Activated T-cell treated with anti-CD3 and anti-CD28 coated beads for 48 hours (primary cell): ENCODE measurements around the gene ANKRD2.
"Not testable (repeated sequence)": the region's sequence is repeated elsewhere in the genome, so short reads cannot be mapped to it uniquely, and the experiment has no call there.

Experiments
- DNase-seq: peaks from one replicate; pipeline ENCODE4 v3.0.0-alpha.2; 2020; ENCODE audit warnings: low read depth

ANKRD2 gene

DNA sequence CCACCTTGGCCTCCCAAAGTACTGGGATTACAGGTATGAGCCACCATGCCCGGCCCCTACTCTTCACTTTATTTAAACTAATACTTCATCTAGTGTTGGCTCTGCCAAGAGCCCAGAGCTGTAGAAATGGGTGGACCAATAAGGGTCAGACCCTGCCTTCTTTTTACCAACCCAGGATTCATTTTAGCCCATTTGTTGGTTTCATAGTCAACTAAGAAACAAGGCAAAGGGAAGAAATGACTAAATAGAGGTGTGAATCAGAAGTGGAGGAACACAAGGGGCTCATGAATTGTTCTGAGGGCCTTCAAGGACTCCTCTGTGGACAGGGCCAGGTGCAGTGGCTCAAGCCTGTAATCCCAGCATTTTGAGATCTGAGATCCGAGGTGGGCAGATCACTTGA is 1.1 kb downstream of the ANKRD2 start:
- DNase-seq: no peak

- no peak for DNase-seq
These were observed 2.0 kb downstream of the ANKRD2 start for GRCh38 chr10:97574374-97575126.

DNA sequence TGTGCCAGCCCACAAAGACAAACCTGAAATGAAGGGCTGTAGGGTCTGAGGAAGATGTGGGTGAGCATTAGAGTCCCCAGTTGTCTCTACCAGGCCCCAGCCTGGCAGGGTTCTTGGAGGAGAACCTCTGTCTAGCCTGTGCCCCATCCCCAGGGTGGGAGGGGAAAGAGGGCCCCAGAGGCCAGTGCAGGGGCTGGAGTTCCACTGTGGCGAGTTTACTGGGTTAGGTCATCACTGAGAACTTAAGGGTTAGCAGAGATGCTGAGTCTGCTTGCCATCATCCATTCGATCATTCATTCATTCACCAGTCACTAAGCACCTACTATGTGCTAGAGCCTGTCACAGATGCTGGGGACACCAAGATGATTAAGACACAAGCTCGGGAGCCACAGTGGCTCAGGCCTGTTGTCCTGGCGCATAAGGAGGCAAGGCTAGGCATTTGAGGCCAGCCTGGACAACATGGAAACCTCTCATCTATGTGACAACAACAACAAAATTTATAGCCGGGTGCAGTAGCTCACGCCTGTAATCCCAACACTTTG is 2.6 kb downstream of the ANKRD2 start:
- no peak for DNase-seq

- not testable (repeated sequence) for DNase-seq
These were observed 3.9 kb downstream of the ANKRD2 start for GRCh38 chr10:97576487-97576886.

GRCh38 chr10:97577701-97578100 is 5.1 kb downstream of the ANKRD2 start:
- no peak for DNase-seq

DNA sequence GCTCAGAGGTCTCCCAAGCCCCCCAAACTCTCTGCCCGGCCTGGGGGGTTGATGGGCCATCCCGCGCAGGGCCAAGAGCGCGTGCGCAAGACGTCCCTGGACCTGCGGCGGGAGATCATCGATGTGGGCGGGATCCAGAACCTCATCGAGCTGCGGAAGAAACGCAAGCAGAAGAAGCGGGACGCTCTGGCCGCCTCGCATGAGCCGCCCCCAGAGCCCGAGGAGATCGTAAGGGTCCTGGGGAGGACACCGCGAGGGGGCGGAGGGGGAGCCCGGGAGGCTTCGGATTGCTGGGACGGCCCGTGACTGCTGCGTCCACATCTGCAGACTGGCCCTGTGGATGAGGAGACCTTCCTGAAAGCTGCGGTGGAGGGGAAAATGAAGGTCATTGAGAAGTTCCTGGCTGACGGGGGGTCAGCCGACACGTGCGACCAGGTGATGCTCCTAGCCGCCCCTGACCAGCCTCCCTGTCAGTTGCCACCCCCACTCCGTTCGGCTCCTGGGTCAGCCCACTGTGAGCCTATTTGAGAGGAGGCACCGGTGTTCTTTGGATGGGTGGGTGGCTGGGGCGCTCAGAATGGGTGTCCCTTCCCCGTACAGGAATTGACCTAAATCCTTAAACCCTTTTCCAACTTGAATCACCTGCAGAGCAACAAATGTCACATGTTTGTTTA is 5.7 kb downstream of the ANKRD2 start:
- no peak for DNase-seq

DNA sequence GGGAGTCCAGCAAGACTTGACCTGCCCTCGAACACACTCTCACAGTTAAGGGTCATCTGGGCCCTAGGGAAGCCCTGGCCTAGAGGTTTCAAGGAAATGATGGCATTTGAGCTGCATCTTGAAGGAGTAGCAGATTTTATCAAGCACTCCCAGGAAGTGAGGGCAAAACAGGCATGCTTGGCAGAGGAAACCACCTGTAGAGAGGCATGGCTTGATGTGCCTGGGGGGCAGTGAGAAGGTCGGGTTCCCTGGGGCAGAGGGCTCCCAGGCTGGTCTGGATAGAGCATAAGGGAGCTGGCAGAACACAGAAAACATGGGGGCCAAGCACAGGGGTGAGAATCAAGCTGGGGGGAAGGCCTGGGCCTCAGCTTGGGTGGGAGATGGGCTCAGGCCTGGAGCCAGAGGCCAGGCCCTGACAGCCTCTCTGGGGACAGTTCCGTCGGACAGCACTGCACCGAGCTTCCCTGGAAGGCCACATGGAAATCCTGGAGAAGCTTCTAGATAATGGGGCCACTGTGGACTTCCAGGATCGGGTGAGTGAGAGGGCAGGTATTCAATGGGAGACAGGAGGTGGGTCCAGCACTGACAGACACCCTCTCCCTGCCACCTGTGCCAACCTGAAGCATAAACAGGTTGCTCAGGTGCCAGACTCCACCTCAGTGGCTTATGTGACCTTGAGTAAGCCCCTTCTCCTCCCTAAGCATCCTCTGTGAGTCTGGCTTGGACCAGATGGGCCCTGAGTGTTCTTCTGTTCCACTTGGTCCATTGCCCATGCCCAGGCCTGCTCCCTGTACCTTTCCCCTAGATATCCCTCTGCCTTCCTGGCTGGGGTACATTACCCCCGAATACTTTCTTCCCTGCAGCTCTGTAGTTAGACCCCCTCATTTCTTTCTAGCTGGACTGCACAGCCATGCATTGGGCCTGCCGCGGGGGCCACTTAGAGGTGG is 8.1 kb downstream of the ANKRD2 start:
- no peak for DNase-seq

GRCh38 chr10:97582169-97582568 is 9.6 kb downstream of the ANKRD2 start:
- no peak for DNase-seq

DNA sequence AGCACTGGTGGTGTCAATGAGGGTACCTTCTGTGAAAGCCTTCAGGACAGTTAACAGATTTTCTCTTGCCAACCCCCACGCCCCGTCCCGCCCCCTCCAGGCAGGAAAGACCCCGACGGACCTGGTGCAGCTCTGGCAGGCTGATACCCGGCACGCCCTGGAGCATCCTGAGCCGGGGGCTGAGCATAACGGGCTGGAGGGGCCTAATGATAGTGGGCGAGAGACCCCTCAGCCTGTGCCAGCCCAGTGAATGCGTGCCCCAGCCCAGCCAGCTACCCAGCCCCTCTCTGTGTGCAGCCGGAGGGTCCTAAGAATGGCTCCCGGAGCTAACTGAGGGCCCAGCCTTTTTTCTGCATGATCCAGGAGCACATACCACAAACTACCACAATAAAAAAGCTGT is 10.9 kb downstream of the ANKRD2 start:
- DNase-seq: no peak

GRCh38 chr10:97584060-97584797 is 11.7 kb downstream of the ANKRD2 start, which contains the start of gene HOGA1:
TSS of gene HOGA1 (plus strand) at chr10:97584389. CDS start at chr10:97584704, 315 bp downstream.
- no peak for DNase-seq

DNA sequence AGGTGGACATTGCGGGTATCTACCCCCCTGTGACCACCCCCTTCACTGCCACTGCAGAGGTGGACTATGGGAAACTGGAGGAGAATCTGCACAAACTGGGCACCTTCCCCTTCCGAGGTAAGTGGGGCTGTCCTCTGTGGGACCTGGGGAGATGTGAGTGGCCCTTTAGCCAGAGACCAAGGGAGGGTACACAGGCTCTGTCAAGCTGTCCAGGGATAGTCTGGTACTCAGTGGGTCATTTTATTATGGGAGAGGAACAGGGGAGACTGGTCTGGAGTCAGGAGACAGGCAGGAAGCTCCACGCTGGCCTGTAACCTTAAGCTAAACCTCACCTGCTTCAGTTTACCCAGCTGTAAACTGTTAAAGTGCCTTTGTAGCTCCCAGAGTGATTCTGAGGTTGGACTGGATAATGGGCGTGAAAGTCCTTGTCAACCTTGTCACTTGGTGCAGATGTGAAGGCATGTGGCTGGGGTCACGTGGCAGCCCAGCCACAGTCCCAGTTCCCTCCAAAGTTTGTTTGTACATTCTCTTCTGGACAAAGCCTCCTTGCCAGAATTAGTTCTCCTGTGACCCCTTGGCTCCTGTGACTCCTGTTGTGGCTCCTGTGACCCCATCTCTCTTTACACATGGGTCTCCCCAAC is 12.3 kb downstream of the ANKRD2 start:
- DNase-seq: no peak

GRCh38 chr10:97585439-97585811 is 12.8 kb downstream of the ANKRD2 start:
- no peak for DNase-seq

- no peak for DNase-seq
These were observed 14.6 kb downstream of the ANKRD2 start for GRCh38 chr10:97587183-97587582.

DNA sequence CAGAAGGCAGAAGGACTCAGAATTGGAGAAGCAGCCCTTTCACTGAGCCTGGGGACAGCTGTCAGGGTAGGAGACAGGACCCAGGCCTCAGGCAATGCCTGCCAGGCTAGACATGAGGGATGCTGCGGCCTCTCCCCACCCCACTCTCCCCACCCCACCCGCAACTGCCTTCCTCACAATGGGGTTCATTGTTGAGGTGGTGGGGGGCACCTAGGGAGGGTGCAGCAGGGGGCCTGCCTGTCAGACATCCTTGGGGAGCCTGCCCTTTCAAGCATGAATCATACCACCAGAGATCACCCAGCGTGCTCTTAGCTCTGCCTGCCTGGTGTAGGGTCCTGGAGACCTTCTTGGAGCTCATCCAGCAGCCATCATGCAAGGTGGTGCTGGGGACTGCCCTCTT is 16.9 kb downstream of the ANKRD2 start, which contains the start of gene C10orf62:
C10orf62 (plus strand) TSS at position 243 of the 400 bp plus-strand sequence. CDS start 177 bp downstream, outside the sequence.
- no peak for DNase-seq

DNA sequence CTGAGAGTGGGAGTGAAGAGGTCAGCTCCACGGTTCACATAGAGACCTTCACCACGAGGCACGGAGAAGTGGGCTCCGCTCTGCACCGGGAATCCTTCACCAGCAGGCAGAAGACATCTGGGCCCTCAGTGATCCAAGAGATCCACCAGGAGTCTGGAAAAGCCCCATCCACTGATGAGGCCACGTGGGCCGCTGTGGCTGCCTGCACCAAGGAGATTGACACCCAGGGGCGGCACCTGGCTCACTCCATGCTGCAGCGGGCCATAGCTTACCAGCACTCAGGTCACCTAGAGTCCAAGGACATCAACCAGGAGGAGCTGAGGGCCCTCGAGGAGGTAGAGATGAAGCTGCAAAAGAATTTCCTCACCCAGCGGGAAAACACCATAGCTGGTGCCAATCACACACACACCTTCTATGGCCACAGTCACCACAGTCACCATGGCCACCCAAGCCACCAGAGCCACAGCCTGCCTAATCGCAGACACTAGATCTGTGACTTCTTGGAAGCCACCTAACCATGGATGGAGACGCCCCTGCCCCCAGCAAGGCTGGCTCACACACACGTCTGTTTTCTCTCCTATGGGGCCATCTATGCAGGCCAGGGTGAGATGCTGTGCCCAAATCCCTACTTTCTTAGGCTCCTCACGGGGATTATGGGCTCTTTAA is 17.6 kb downstream of the ANKRD2 start:
- no peak for DNase-seq

- no peak for DNase-seq
These were observed 18.3 kb downstream of the ANKRD2 start for GRCh38 chr10:97590748-97591495.

DNA sequence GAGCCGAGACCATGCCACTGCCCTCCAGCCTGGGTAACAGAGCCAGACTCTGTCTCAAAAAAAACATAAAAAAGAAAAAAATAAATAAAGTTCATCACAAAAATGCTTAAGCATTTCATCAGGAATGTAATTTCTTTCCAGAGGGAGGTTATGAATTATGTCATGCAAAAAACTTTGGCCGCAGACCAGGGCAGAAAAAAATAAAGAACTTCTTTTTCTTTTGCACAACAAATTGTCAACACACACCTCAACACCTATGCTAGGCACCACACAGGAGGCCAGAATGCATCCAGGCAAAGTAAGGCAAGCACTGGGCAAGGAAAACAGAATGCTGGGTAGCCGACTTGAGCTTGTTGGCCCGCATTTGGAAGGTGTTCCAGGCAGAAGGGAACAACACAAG is 20.8 kb downstream of the ANKRD2 start:
- DNase-seq: no peak

DNA sequence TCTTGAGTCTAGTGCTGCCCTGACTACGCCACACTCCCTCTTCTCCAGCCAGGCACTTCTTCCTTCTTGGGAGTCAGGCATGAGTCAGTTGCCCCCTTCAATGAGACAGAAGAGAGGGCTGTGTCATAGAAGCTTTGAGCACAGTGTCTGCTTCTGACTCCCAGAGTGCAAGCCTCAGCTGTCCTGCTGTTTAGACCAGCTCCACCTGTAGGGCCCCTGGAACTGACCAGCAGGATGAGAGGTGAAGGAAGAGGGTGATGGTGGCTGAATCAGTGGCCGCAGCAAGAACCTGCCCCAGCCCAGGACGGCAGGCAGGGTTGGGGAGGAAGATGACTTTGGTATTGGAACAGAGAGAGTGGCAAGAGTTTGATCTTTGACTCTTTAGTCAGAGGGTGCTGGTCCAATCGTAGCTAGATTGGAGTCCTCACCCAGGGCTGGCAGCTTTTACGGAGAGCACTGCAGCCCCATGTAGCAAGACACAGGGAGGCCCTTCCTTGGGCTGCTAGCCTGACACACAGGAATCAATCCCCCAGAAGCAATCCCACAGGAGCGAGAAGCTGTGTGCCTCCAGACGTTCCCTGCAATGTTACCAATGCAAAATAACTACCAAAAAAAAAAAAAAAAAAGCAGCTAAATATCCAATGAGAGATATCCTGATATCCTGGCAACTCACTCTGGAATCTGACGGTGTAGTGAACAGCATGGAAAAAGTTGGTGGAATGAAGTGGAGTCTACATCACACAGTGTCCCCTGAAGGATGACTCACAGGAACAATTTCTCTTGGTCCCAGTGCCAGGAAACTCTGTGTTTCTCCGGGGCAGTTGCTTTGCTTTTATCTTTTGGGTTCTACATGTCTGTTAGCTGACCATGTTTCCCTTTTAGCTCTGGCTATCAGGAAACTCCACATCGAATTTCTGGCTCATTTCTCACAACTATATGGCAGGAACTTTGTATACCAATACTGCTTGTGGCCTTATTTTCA is 23.8 kb downstream of the ANKRD2 start:
- no peak for DNase-seq
